H9 (cell line): ENCODE measurements around the gene NDUFA11. TPM values are rescaled to one million over a fixed set of nuclear protein-coding genes. Genes with fewer than 3 reads are reported as not detected.

ENCODE experiments used
- DNase-seq: peaks from one replicate; pipeline ENCODE4 v3.0.0-alpha.2; 2017
- H2AFZ ChIP-seq: one replicate; pipeline ENCODE4 v1.6.1; 2013; ENCODE audit warnings: mild to moderate bottlenecking, low read length, control low read depth, moderate library complexity
- H2AK5ac ChIP-seq: 2 replicates; pipeline ENCODE4 v1.6.1; 2013; ENCODE audit warnings: low read length, control low read depth, mixed read lengths; ENCODE audit not compliant: insufficient read length
- H2BK120ac ChIP-seq: one replicate; pipeline ENCODE4 v1.6.1; 2013; ENCODE audit warnings: low read depth, mild to moderate bottlenecking, low read length, control low read depth, inconsistent platforms; ENCODE audit not compliant: poor library complexity, severe bottlenecking
- H2BK12ac ChIP-seq: 2 replicates; pipeline ENCODE4 v1.6.1; 2013; ENCODE audit warnings: low read length, control low read depth, mixed read lengths, low read depth; ENCODE audit not compliant: insufficient read length
- H2BK15ac ChIP-seq: 2 replicates; pipeline ENCODE4 v1.6.1; 2013; ENCODE audit warnings: low read depth, low read length, control low read depth
- H2BK20ac ChIP-seq: one replicate; pipeline ENCODE4 v1.6.1; 2013; ENCODE audit warnings: low read depth, mild to moderate bottlenecking, low read length, control low read depth, inconsistent platforms; ENCODE audit not compliant: poor library complexity, severe bottlenecking
- H2BK5ac ChIP-seq: 2 replicates; pipeline ENCODE4 v1.6.1; 2013; ENCODE audit warnings: low read length, control low read depth, mixed read lengths; ENCODE audit not compliant: insufficient read length
- H3K14ac ChIP-seq: 2 replicates; pipeline ENCODE4 v1.6.1; 2013; ENCODE audit warnings: low read length, control low read depth; ENCODE audit not compliant: insufficient read depth
- H3K18ac ChIP-seq: 2 replicates; pipeline ENCODE4 v1.6.1; 2013; ENCODE audit warnings: low read depth, mild to moderate bottlenecking, mixed read lengths, low read length, control low read depth; ENCODE audit not compliant: insufficient read length
- H3K23ac ChIP-seq: 2 replicates; pipeline ENCODE4 v1.6.1; 2013; ENCODE audit warnings: low read length, control low read depth, mixed read lengths, low read depth; ENCODE audit not compliant: insufficient read length
- H3K23me2 ChIP-seq: 2 replicates; pipeline ENCODE4 v1.6.1; 2013; ENCODE audit warnings: low read depth, mild to moderate bottlenecking, mixed read lengths, low read length, control low read depth; ENCODE audit not compliant: insufficient read length, poor library complexity, severe bottlenecking
- H3K27ac ChIP-seq: 2 replicates; pipeline ENCODE4 v1.5.1; 2013; ENCODE audit warnings: low read length, control low read depth, mixed read lengths, low read depth; ENCODE audit not compliant: insufficient read length
- H3K27me3 ChIP-seq: 2 replicates; pipeline ENCODE4 v1.6.1; 2013; ENCODE audit warnings: low read length, control low read depth, inconsistent platforms; ENCODE audit not compliant: insufficient read depth
- H3K4ac ChIP-seq: 2 replicates; pipeline ENCODE4 v1.6.1; 2013; ENCODE audit warnings: low read depth, mild to moderate bottlenecking, control low read depth, inconsistent platforms, low read length, moderate library complexity
- H3K4me1 ChIP-seq: 2 replicates; pipeline ENCODE4 v1.6.1; 2013; ENCODE audit warnings: low read length, control low read depth, inconsistent platforms; ENCODE audit not compliant: insufficient read depth
- H3K4me2 ChIP-seq: 2 replicates; pipeline ENCODE4 v1.6.1; 2013; ENCODE audit warnings: low read length, control low read depth, mixed read lengths; ENCODE audit not compliant: insufficient read length, insufficient read depth
- H3K56ac ChIP-seq: 2 replicates; pipeline ENCODE4 v1.6.1; 2013; ENCODE audit warnings: low read depth, mild to moderate bottlenecking, mixed read lengths, low read length, control low read depth; ENCODE audit not compliant: insufficient read length
- H3K79me1 ChIP-seq: 2 replicates; pipeline ENCODE4 v1.6.1; 2013; ENCODE audit warnings: low read depth, mild to moderate bottlenecking, moderate library complexity, low read length, control low read depth, inconsistent platforms; ENCODE audit not compliant: insufficient read depth, poor library complexity, severe bottlenecking
- H3K79me2 ChIP-seq: 2 replicates; pipeline ENCODE4 v1.6.1; 2013; ENCODE audit warnings: low read length, control low read depth, inconsistent platforms; ENCODE audit not compliant: insufficient read depth
- H3K9ac ChIP-seq: 2 replicates; pipeline ENCODE4 v1.6.1; 2013; ENCODE audit warnings: low read length, control low read depth, mixed read lengths; ENCODE audit not compliant: insufficient read length; ENCODE audit errors: extremely low read depth
- H3K9me3 ChIP-seq: one replicate; pipeline ENCODE4 v1.6.1; 2013; ENCODE audit warnings: low read depth, low read length, inconsistent platforms; ENCODE audit not compliant: control insufficient read depth
- H3T11ph ChIP-seq: one replicate; pipeline ENCODE4 v1.6.1; 2013; ENCODE audit warnings: mild to moderate bottlenecking, low read length, control low read depth, inconsistent platforms
- H4K20me1 ChIP-seq: one replicate; pipeline ENCODE4 v1.6.1; 2013; ENCODE audit not compliant: control insufficient read depth, insufficient read length, insufficient read depth
- H4K5ac ChIP-seq: 2 replicates; pipeline ENCODE4 v1.6.1; 2013; ENCODE audit warnings: low read depth, mild to moderate bottlenecking, mixed read lengths, low read length, control low read depth; ENCODE audit not compliant: insufficient read length
- H4K8ac ChIP-seq: replicated peaks from 2 replicates; pipeline ENCODE4 v1.6.1; 2013; ENCODE audit warnings: low read length, control low read depth, mixed read lengths, low read depth; ENCODE audit not compliant: insufficient read length
- H4K91ac ChIP-seq: 2 replicates; pipeline ENCODE4 v1.6.1; 2013; ENCODE audit warnings: low read depth, mild to moderate bottlenecking, moderate library complexity, mixed read lengths, low read length, control low read depth; ENCODE audit not compliant: insufficient read length
- H3K27ac Mint-ChIP-seq, 3 experiments: 2 replicates in 2 of 3; 3 replicates in 1 of 3; pipeline ENCODE4 v1.8.0; 2020 to 2021; ENCODE audit warnings: mixed read lengths in 3 of 3, mild to moderate bottlenecking in 1 of 3, moderate library complexity in 1 of 3
- H3K27me3 Mint-ChIP-seq: 2 replicates; pipeline ENCODE4 v1.8.0; 2021; ENCODE audit warnings: low read depth, mild to moderate bottlenecking, moderate library complexity, mixed read lengths
- H3K36me3 Mint-ChIP-seq, 3 experiments: 2 replicates in 2 of 3; 3 replicates in 1 of 3; pipeline ENCODE4 v1.8.0; 2020 to 2021; ENCODE audit warnings: low read depth in 3 of 3, mixed read lengths in 3 of 3; ENCODE audit not compliant: insufficient read depth in 1 of 3
- H3K4me1 Mint-ChIP-seq, 2 experiments: 2 replicates each; pipeline ENCODE4 v1.8.0; 2020; ENCODE audit warnings: mixed read lengths in 2 of 2
- H3K4me3 Mint-ChIP-seq, 2 experiments: 2 replicates in 1 of 2; 3 replicates in 1 of 2; pipeline ENCODE4 v1.8.0; 2020 to 2021; ENCODE audit warnings: mild to moderate bottlenecking in 2 of 2, mixed read lengths in 2 of 2, moderate library complexity in 1 of 2
- H3K9me3 Mint-ChIP-seq, 2 experiments: 2 replicates in 1 of 2; 3 replicates in 1 of 2; pipeline ENCODE4 v1.8.0; 2020; ENCODE audit warnings: mild to moderate bottlenecking in 2 of 2, mixed read lengths in 2 of 2, moderate library complexity in 1 of 2
- CTCF ChIP-seq: fragments of 200-600 bp; sonication (generic); conservative IDR thresholded peaks from 3 replicates; pipeline ENCODE4 v1.8.0; 2021; ENCODE audit warnings: antibody characterized with exemption, mild to moderate bottlenecking
- WGBS: extraction: QIAGEN DNeasy Blood & Tissue Kit; methylation state at CpG from one replicate; pipeline ENCODE4 v1.1.7; 2013; ENCODE audit warnings: missing lambda C conversion rate, low lambda C conversion rate, mixed read lengths; ENCODE audit not compliant: insufficient read length; ENCODE audit errors: extremely low coverage; 5-methylcytosine and 5-hydroxymethylcytosine counted together
- total RNA-seq: library from RNA; stranded (reverse); gene quantifications from 2 replicates; pipeline ENCODE4 v1.2.1, GENCODE V29; 2021

The NDUFA11 gene
- total RNA-seq, 1 experiment from 2014 or later: 282 TPM

DNA sequence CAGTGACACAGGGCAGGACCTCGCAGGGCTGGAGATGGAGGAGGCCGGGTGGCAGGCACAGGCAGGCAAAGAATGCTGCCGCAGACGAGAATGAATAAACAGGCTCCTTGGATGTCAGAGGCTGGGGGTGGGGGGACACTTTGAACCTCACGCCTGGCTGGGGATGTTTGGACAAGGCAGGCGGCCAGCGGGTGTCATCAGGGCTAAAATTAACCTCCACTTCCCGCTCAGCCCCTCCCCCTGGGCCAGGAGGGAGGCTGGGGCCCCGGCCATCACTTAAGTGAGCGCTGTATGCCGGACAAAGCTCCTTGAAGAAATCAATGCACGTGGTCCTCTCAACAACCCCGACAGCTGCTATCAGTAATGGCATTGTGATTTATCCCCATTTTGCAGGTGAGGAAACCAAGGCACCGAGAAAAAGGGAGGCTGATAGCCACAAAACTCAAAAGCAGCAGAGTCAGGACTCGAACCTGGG is 22.9 kb downstream of the NDUFA11 start:
- Histone ChIP-seq H2BK5ac (no peak overlapping the region), H3K23ac (no peak overlapping the region), H3K14ac (no peak overlapping the region), H3K4ac (no peak overlapping the region), H2BK20ac (no peak overlapping the region), H2BK12ac (no peak overlapping the region), H3K9ac (no peak overlapping the region), H2BK15ac (no peak overlapping the region), H3K9me3 (no peaks in the 10 kb centered on the region), H4K5ac (no peak overlapping the region), H3K79me2 (no peaks in the 10 kb centered on the region), H4K91ac (no peak overlapping the region), H4K20me1 (no peaks in the 10 kb centered on the region), H3K23me2 (no peaks in the 10 kb centered on the region), H3K27ac (no peak overlapping the region), H3K56ac (no peak overlapping the region), H3T11ph (no peak overlapping the region), H4K8ac (no peak overlapping the region), H3K79me1 (no peaks in the 10 kb centered on the region), H3K4me1 (no peaks in the 10 kb centered on the region), H2AK5ac (no peak overlapping the region), H3K18ac (no peak overlapping the region), H3K4me2 (no peak overlapping the region), H2BK120ac (no peak overlapping the region), H2AFZ (no peak overlapping the region), H3K27me3 (no peaks in the 10 kb centered on the region)
- no peak for TF ChIP-seq CTCF
- H3K4me3 Mint-ChIP-seq: no peak overlapping the region
- H3K4me1 Mint-ChIP-seq: peaks cover 13 to 30% of the 10 kb centered on the region in 2 experiments
- WGBS: no CpG with 5 or more reads among the region's 15 CpGs
- H3K9me3 Mint-ChIP-seq: no peaks in the 10 kb centered on the region; a peak in 1 of 5 replicates
- no peaks in the 10 kb centered on the region for H3K36me3 Mint-ChIP-seq
- H3K27me3 Mint-ChIP-seq: peaks cover 31% of the 10 kb centered on the region
- no peak for DNase-seq
- H3K27ac Mint-ChIP-seq: no peak overlapping the region
